Neutrophil (primary cell): Measurements from ENCODE around the gene USP16.

ENCODE experiments used
- H3K27ac ChIP-seq: fragments of 200-600 bp; sonication (generic); 2 replicates; pipeline ENCODE4 v1.5.1; 2016; ENCODE audit warnings: mild to moderate bottlenecking, moderate library complexity
- H3K27me3 ChIP-seq: fragments of 200-600 bp; sonication (generic); 2 replicates; pipeline ENCODE4 v1.6.0; 2016; ENCODE audit warnings: mild to moderate bottlenecking
- H3K36me3 ChIP-seq: fragments of 200-600 bp; sonication (generic); 2 replicates; pipeline ENCODE4 v1.5.1; 2017
- H3K4me1 ChIP-seq, 2 experiments: fragments of 200-600 bp in 1 of 2; sonication (generic) in 1 of 2; 1 replicate in 1 of 2; 2 replicates in 1 of 2; pipeline versions ENCODE4 v1.5.1 to v1.6.1; 2013 to 2016; ENCODE audit warnings: low read depth in 1 of 2, low read length in 1 of 2, mild to moderate bottlenecking in 1 of 2, moderate library complexity in 1 of 2; ENCODE audit not compliant: control insufficient read depth in 1 of 2, insufficient read depth in 1 of 2
- H3K4me3 ChIP-seq, 2 experiments: fragments of 200-600 bp in 1 of 2; sonication (generic) in 1 of 2; 1 replicate in 1 of 2; 2 replicates in 1 of 2; pipeline ENCODE4 v1.5.1; 2013 to 2016; ENCODE audit warnings: low read depth in 1 of 2, low read length in 1 of 2, mild to moderate bottlenecking in 1 of 2, moderate library complexity in 1 of 2
- H3K9me3 ChIP-seq: fragments of 200-600 bp; sonication (generic); 2 replicates; pipeline ENCODE4 v1.5.1; 2016
- CTCF ChIP-seq: fragments of 200-600 bp; sonication (generic); IDR thresholded peaks from 2 replicates; pipeline ENCODE4 v1.5.1; 2016; ENCODE audit warnings: antibody characterized with exemption

USP16 gene

GRCh38 chr21:28991861-28992525, 32.5 kb upstream of the USP16 start:
- no peak for TF ChIP-seq CTCF
- no peaks in the 10 kb centered on the region for H3K9me3 ChIP-seq
- H3K27ac ChIP-seq, result peak overlapping the region; percentile 95
- H3K36me3 ChIP-seq, result peaks cover 3% of the 10 kb centered on the region
- no peaks in the 10 kb centered on the region for H3K27me3 ChIP-seq
- H3K4me1 ChIP-seq, result peaks cover 22 to 23% of the 10 kb centered on the region in 2 experiments
- H3K4me3 ChIP-seq, result peak overlapping the region; percentile 91 to 96

GRCh38 chr21:28992526-28993292, 31.8 kb upstream of the USP16 start, which contains the start of gene LTN1:
Gene LTN1, minus strand, starts transcription at chr21:28992877. Its CDS starts 72 bp downstream, at chr21:28992805.
- peak; percentile 19 for TF ChIP-seq CTCF
- H3K36me3 ChIP-seq, result peaks cover 3% of the 10 kb centered on the region
- peak within 1 kb of the TSS; percentile 91 to 96 for H3K4me3 ChIP-seq
- H3K27me3 ChIP-seq, result no peaks in the 10 kb centered on the region
- H3K27ac ChIP-seq, result peak within 1 kb of the TSS; percentile 95
- H3K4me1 ChIP-seq, result peaks cover 22 to 23% of the 10 kb centered on the region in 2 experiments
- H3K9me3 ChIP-seq, result no peaks in the 10 kb centered on the region

GRCh38 chr21:28993293-28993629, 31.2 kb upstream of the USP16 start:
- TF ChIP-seq CTCF, result no peak
- H3K4me3 ChIP-seq, result peak overlapping the region; percentile 91 to 96
- peaks cover 22 to 23% of the 10 kb centered on the region in 2 experiments for H3K4me1 ChIP-seq
- H3K36me3 ChIP-seq, result peaks cover 3% of the 10 kb centered on the region
- no peaks in the 10 kb centered on the region for H3K9me3 ChIP-seq
- peak overlapping the region; percentile 95 for H3K27ac ChIP-seq
- no peaks in the 10 kb centered on the region for H3K27me3 ChIP-seq

- Histone ChIP-seq H3K27me3 (no peaks in the 10 kb centered on the region), H3K27ac (peak overlapping the region; percentile 77), H3K9me3 (no peaks in the 10 kb centered on the region), H3K36me3 (no peaks in the 10 kb centered on the region), H3K4me1 (peaks cover 15 to 17% of the 10 kb centered on the region in 2 experiments), H3K4me3 (peak overlapping the region; percentile 75 to 77)
- no peak for TF ChIP-seq CTCF
These were observed 21.9 kb upstream of the USP16 start for GRCh38 chr21:29002442-29003144.

- H3K9me3 ChIP-seq, result no peaks in the 10 kb centered on the region
- H3K36me3 ChIP-seq, result no peaks in the 10 kb centered on the region
- no peak overlapping the region for H3K4me3 ChIP-seq
- TF ChIP-seq CTCF, result no peak
- no peak overlapping the region for H3K27ac ChIP-seq
- H3K4me1 ChIP-seq, result peaks cover 15 to 17% of the 10 kb centered on the region in 2 experiments
- no peaks in the 10 kb centered on the region for H3K27me3 ChIP-seq
These were observed 18.8 kb upstream of the USP16 start for GRCh38 chr21:29005696-29006095.
